Rectal smooth muscle tissue (tissue), 1 donor: Measurements from ENCODE around the gene GALNT1.
"Not testable (repeated sequence)": the region's sequence is repeated elsewhere in the genome, so short reads cannot be mapped to it uniquely, and the experiment has no call there.

ENCODE experiments used
- H3K27ac ChIP-seq: one replicate; pipeline ENCODE4 v1.7.0; 2013; ENCODE audit warnings: low read depth, low read length, inconsistent platforms
- H3K27me3 ChIP-seq: one replicate; pipeline ENCODE4 v1.7.0; 2013; ENCODE audit warnings: low read length; ENCODE audit not compliant: control insufficient read depth, insufficient read depth
- H3K36me3 ChIP-seq: one replicate; pipeline ENCODE4 v1.7.0; 2013; ENCODE audit warnings: low read length; ENCODE audit not compliant: control insufficient read depth, insufficient read depth
- H3K4me1 ChIP-seq: one replicate; pipeline ENCODE4 v1.7.0; 2013; ENCODE audit warnings: low read length; ENCODE audit not compliant: control insufficient read depth, insufficient read depth
- H3K4me3 ChIP-seq: one replicate; pipeline ENCODE4 v1.7.0; 2013; ENCODE audit warnings: low read length
- H3K9ac ChIP-seq: one replicate; pipeline ENCODE4 v1.7.0; 2013; ENCODE audit warnings: low read length

GALNT1 gene

DNA sequence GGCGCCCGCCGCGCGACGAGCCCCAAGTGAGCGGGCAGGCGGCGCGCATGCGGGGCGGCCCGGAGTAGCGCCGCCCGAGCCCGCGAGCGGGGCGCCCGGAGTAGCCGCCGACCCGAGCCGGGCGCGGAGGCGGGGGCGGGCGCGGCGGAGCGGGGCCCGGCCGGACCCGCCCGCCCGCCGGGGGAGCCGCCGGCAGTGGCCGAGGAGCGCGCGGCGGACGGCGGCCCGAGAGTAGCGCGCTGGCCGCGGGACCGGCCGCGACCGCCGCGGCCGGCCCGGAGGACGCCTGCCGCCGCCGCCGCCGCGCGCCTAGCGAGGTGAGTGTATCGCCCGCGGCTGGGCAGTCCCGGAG, at the start of gene GALNT1:
Gene GALNT1 (plus strand): TSS at position 195 of the 352 bp plus-strand sequence. CDS start 72,923 bp downstream, outside the sequence.
- Histone ChIP-seq H3K27me3 (no peaks in the 10 kb centered on the region), H3K4me1 (peaks cover 5% of the 10 kb centered on the region), H3K27ac (peak within 1 kb of the TSS; percentile 94), H3K4me3 (peak within 1 kb of the TSS; percentile 79), H3K9ac (peak within 1 kb of the TSS; percentile 53), H3K36me3 (no peaks in the 10 kb centered on the region)

DNA sequence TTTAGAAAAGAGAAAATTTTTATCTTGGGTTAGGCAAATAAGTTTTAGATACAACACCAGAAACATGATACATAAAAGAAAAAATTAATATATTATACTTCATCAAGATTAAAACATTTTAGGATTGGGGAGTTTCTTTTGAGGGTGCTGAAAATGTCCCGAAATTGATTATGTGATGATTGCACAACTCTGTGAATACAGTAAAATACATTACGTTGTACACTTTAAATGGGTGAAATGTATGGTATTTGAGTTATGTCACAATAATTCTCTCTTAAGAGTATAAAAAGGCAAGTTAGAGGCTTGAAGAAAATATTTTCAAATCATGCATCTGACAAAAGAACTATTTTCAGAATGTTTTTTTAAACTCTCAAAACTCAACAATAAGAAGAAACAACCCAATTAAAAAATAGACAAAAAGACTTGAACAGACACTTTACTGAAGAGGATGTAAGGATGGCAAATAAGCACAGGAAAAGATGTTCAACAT, 47.6 kb upstream of the GALNT1 start:
- Histone ChIP-seq H3K36me3 (no peaks in the 10 kb centered on the region), H3K27me3 (no peaks in the 10 kb centered on the region), H3K4me1 (no peaks in the 10 kb centered on the region), H3K9ac (no peak overlapping the region), H3K4me3 (no peak overlapping the region), H3K27ac (no peak overlapping the region)

- Histone ChIP-seq H3K4me3 (no peak overlapping the region), H3K27ac (no peak overlapping the region), H3K9ac (no peak overlapping the region), H3K27me3 (no peaks in the 10 kb centered on the region), H3K4me1 (no peaks in the 10 kb centered on the region), H3K36me3 (no peaks in the 10 kb centered on the region)
Observed at GRCh38 chr18:35535297-35535696, 46.2 kb upstream of the GALNT1 start.

DNA sequence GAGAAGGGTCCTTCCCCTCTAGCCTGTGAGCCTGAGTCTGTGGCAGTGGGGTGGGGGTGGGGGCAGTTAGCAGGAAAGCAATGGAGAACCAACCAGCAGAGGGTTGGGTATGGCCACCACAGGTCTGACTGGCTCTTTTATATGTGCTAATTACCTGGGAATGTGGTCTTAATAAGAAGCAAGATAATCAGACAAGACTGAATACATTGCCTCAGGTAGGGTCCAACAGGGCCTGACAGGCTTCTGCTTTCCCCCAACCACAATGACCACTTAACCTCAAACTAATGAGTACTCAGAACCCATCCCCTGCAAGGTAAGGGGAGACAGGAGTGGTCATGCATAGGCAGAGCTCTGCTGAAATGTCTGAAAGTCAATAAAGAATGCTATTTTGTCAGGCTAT, 39.2 kb upstream of the GALNT1 start:
- Histone ChIP-seq H3K4me3 (no peak overlapping the region), H3K27me3 (no peaks in the 10 kb centered on the region), H3K36me3 (no peaks in the 10 kb centered on the region)

GRCh38 chr18:35547008-35547605, 34.4 kb upstream of the GALNT1 start:
- no peak overlapping the region for H3K4me3 ChIP-seq
- H3K36me3 ChIP-seq = no peaks in the 10 kb centered on the region
- H3K27ac ChIP-seq = no peak overlapping the region
- no peaks in the 10 kb centered on the region for H3K27me3 ChIP-seq
- H3K9ac ChIP-seq = no peak overlapping the region
- H3K4me1 ChIP-seq = no peaks in the 10 kb centered on the region

More for the DNA sequence above, 39.2 kb upstream of the GALNT1 start:
- Histone ChIP-seq H3K27ac (no peak overlapping the region), H3K9ac (no peak overlapping the region), H3K4me1 (no peaks in the 10 kb centered on the region)

- H3K36me3 ChIP-seq = no peaks in the 10 kb centered on the region
- no peak overlapping the region for H3K9ac ChIP-seq
- H3K27ac ChIP-seq = no peak overlapping the region
- H3K4me3 ChIP-seq = no peak overlapping the region
- no peaks in the 10 kb centered on the region for H3K27me3 ChIP-seq
- no peaks in the 10 kb centered on the region for H3K4me1 ChIP-seq
Observed at GRCh38 chr18:35549564-35549963, 32.0 kb upstream of the GALNT1 start.

DNA sequence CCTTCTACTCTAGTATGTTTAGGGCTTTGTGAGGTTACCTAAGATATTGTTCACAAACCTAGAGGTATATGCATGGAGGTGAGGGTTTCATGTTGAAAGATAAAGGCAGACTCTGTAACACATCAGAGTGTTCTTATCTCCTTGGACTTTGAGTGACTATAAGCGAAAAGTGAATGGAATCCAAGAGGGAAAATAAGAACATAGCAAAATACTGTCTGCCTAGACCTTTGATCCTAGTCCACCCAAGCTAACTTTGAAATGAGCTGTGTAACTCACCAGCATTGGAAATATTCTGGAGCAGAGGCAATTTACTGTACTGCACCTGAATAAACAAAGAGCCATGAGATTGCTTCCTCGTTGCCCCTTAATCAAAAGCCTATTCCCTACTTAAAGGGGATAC, 28.2 kb upstream of the GALNT1 start:
- H3K4me1 ChIP-seq = no peaks in the 10 kb centered on the region
- H3K4me3 ChIP-seq = no peak overlapping the region
- H3K27me3 ChIP-seq = no peaks in the 10 kb centered on the region
- H3K9ac ChIP-seq = no peak overlapping the region
- no peaks in the 10 kb centered on the region for H3K36me3 ChIP-seq
- H3K27ac ChIP-seq = no peak overlapping the region

DNA sequence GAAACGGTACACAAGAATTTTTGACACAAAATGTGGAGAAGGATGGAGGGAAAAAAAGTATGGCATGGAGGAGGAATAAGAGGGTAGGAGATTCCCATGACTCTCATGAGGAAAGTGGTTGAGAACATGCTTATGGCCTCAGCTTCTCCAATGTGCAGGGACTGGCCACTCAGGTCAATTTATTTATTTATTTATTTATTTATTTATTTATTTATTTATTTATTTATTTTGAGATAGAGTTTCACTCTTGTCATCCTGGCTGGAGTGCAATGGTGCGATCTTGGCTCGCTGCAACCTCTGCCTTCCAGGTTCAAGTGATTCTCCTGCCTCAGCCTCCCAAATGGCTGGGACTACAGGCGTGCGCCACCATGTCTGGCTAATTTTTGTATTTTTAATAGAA, 26.0 kb upstream of the GALNT1 start:
- not testable (repeated sequence) for H3K9ac ChIP-seq, H3K27ac ChIP-seq, H3K4me1 ChIP-seq, H3K27me3 ChIP-seq, H3K4me3 ChIP-seq, H3K36me3 ChIP-seq

DNA sequence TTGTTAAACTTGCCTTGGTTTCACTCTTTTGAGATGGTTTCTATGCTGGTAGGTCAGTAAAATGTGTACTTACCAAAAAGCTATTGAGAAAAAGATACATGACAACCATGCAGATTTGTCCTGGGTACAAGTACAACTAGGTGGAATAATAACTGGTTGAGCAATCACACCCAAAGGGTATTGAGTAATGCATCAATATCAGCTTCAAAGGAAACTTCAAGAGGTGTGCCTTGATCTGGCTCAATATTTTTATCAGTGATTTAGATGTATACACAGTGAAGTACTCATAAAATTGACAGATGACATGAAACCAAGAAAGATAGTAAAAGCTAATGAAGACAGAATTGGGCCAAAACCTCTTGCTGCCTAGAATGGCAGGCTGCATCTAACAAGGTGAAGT, 21.7 kb upstream of the GALNT1 start:
- no peaks in the 10 kb centered on the region for H3K27me3 ChIP-seq
- no peak overlapping the region for H3K9ac ChIP-seq
- no peaks in the 10 kb centered on the region for H3K4me1 ChIP-seq
- no peak overlapping the region for H3K27ac ChIP-seq
- H3K36me3 ChIP-seq = no peaks in the 10 kb centered on the region
- no peak overlapping the region for H3K4me3 ChIP-seq

DNA sequence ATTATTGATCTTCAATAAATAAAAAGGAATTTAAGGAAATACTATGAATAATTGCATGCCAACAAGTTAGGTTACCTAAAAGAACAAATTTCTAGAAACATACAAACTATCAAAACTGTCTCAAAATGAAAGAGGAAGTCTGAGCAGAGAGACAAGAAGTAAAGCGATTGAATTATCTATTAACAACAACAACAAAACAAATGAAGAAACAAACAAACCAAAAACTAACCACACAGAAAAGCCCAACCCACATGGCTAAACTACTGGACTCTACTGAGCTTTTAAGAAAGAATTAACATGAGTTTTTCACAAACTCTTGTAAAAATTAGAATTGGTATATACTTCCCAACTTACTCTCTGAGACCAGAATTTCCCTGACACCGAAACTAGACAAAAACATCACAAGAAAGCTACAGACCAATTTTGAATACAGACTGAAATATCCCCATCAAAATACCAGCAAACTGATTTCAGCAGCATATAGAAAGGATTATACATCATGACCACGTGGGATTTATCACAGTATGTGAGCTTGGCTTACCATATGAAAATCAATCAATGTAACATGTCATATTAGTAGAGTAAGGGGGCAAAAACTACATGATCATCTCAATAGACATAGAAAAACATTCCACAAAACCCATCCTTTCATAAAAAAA, 16.6 kb upstream of the GALNT1 start:
- H3K4me1 ChIP-seq = no peaks in the 10 kb centered on the region
- no peak overlapping the region for H3K4me3 ChIP-seq

GRCh38 chr18:35566019-35566418, 15.5 kb upstream of the GALNT1 start:
- no peak overlapping the region for H3K27ac ChIP-seq

More for the DNA sequence above, 16.6 kb upstream of the GALNT1 start:
- Histone ChIP-seq H3K27ac (no peak overlapping the region), H3K36me3 (no peaks in the 10 kb centered on the region), H3K9ac (no peak overlapping the region), H3K27me3 (no peaks in the 10 kb centered on the region)

DNA sequence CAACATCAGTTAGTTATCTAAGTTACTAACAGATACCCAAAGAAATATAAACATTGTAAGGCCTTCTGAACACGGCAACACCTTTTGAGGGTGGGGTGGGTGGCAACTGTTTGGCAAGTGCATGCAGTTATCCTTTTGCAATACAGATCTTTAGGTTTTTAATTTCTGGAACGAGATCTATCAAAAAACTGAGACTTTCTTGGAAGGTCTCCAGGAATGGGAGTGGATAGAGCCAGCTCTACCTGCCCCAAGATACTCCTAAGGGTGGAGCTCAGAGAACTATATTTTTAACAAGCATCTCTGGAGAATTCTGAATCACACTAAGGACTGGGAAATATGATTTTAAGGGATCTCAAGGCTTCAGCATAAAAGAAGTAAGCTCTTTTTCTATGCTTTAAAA, 11.4 kb upstream of the GALNT1 start:
- no peak overlapping the region for H3K9ac ChIP-seq
- no peaks in the 10 kb centered on the region for H3K36me3 ChIP-seq
- H3K4me3 ChIP-seq = no peak overlapping the region
- H3K27me3 ChIP-seq = no peaks in the 10 kb centered on the region
- H3K4me1 ChIP-seq = no peaks in the 10 kb centered on the region
- no peak overlapping the region for H3K27ac ChIP-seq

More at GRCh38 chr18:35566019-35566418, 15.5 kb upstream of the GALNT1 start:
- H3K27me3 ChIP-seq = no peaks in the 10 kb centered on the region
- no peak overlapping the region for H3K4me3 ChIP-seq
- H3K4me1 ChIP-seq = no peaks in the 10 kb centered on the region
- H3K9ac ChIP-seq = no peak overlapping the region
- no peaks in the 10 kb centered on the region for H3K36me3 ChIP-seq

DNA sequence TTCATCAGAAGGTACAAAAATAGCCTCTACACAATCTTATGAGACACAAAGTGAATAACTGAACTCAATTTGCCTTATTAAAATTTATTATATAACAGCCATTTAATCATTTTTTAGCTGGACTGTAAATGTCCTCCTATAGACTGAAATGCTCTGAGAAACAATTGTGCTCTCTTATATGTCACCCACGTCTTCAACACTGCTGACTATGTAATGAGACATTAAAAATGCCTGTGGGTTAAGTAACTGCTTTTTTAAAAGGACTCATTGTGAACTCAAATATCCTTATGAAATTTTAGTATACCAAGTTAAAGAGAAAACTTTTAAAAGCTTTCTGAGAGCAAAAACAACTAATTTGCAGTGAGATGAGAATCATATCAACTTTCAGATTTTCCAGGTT, 10.4 kb upstream of the GALNT1 start:
- Histone ChIP-seq H3K27ac (no peak overlapping the region), H3K27me3 (no peaks in the 10 kb centered on the region), H3K9ac (no peak overlapping the region), H3K36me3 (no peaks in the 10 kb centered on the region), H3K4me3 (no peak overlapping the region), H3K4me1 (no peaks in the 10 kb centered on the region)
